Aorta (tissue), 5 donors: Measurements from ENCODE around the gene TRIOBP. TPM values are rescaled to one million over a fixed set of nuclear protein-coding genes. Genes with fewer than 3 reads are reported as not detected.

Source experiments
- ATAC-seq: fragments of 200-7000 bp; cut with Tn5 transposase; one replicate; pipeline ENCODE4 v1.9.1; 2022; ENCODE audit warnings: moderate library complexity; ENCODE audit not compliant: low FRiP score
- DNase-seq, 2 donors: peaks; one replicate each; pipeline ENCODE4 v3.0.0-alpha.2; 2020
- H3K27ac ChIP-seq, 2 donors: one replicate each; pipeline ENCODE4 v1.5.1; 2013; ENCODE audit warnings: low read length in 2 of 2, mild to moderate bottlenecking in 2 of 2, moderate library complexity in 2 of 2, control low read depth in 1 of 2, inconsistent platforms in 1 of 2, low read depth in 1 of 2
- H3K27me3 ChIP-seq, 2 donors: one replicate each; pipeline ENCODE4 v1.6.1; 2013; ENCODE audit warnings: control low read depth in 1 of 2, low read length in 1 of 2, mild to moderate bottlenecking in 1 of 2, moderate library complexity in 1 of 2; ENCODE audit not compliant: insufficient read depth in 2 of 2, control insufficient read depth in 1 of 2
- H3K36me3 ChIP-seq, 2 donors: one replicate each; pipeline ENCODE4 v1.6.1; 2013; ENCODE audit warnings: control low read depth in 1 of 2, low read length in 1 of 2, mild to moderate bottlenecking in 1 of 2; ENCODE audit not compliant: insufficient read depth in 2 of 2, control insufficient read depth in 1 of 2
- H3K4me1 ChIP-seq, 2 donors: one replicate each; pipeline ENCODE4 v1.6.1; 2013; ENCODE audit warnings: low read length in 2 of 2, control low read depth in 1 of 2, mild to moderate bottlenecking in 1 of 2, moderate library complexity in 1 of 2; ENCODE audit not compliant: insufficient read depth in 2 of 2, control insufficient read depth in 1 of 2
- H3K4me3 ChIP-seq, 2 donors: one replicate each; pipeline ENCODE4 v1.5.1; 2013; ENCODE audit warnings: low read length in 2 of 2, control low read depth in 1 of 2, mild to moderate bottlenecking in 1 of 2
- H3K9me3 ChIP-seq: one replicate; pipeline ENCODE4 v1.6.1; 2013; ENCODE audit warnings: mild to moderate bottlenecking, low read length; ENCODE audit not compliant: control insufficient read depth
- WGBS, 2 donors: extraction: QIAGEN DNeasy Blood & Tissue Kit; methylation state at CpG; one replicate each; pipeline ENCODE4 v1.1.7; 2013; 5-methylcytosine and 5-hydroxymethylcytosine counted together
- intact Hi-C, 2 donors: fragments of 100-400 bp; cut with DNase I; formaldehyde crosslinking; loops; one replicate each; pipeline versions ENCODE4 v1.14.2 to v1.15.0; 2022
- polyA plus RNA-seq, 2 donors: library from polyadenylated mRNA; stranded (reverse); fragments of 200-250 nt; gene quantifications; one replicate each; pipeline ENCODE4 v1.2.3, GENCODE V29; 2013
- total RNA-seq, 2 donors: library from RNA; stranded (reverse); fragmentation: NEBNext Ultra II Directional; extraction: Animal tissue kit (Norgen Biotek cat#: 25700); gene quantifications; one replicate each; pipeline ENCODE4 v1.2.1, GENCODE V29; 2021
- donor health status: healthy with polysubstance abuse.
- donor health status: Bipolar disorder and iron deficiency.
- donor health status: DM: no; HTN: no; CAD: no.
- donor health status: DM: no; HTN: no; CAD: no.
- donor health status: DM: yes; HTN: yes; CAD: no.

The TRIOBP gene
- total and polyA plus RNA-seq, 4 donors, result 26.9 to 113 (median 72.5) TPM

GRCh38 chr22:37765953-37766576 lies 69.2 kb downstream of the TRIOBP start:
- WGBS, 2 donors, result 88 to 89% methylated on average over 8 of the region's 8 CpGs

GRCh38 chr22:37768273-37768672 lies 71.4 kb downstream of the TRIOBP start:
- DNase-seq (no peak), ATAC-seq (no peak)
- Histone ChIP-seq H3K36me3 (peaks cover 0 to 7% of the 10 kb centered on the region in 2 donors), H3K4me1 (no peaks in the 10 kb centered on the region), H3K27me3 (no peaks in the 10 kb centered on the region), H3K9me3 (no peaks in the 10 kb centered on the region), H3K27ac (no peak overlapping the region), H3K4me3 (no peak overlapping the region)
- intact Hi-C loops, result no loop called here
- 95 to 97% methylated on average over 3 of the region's 3 CpGs for WGBS, 2 donors

More at GRCh38 chr22:37765953-37766576, 69.2 kb downstream of the TRIOBP start:
- no peak overlapping the region for H3K27ac ChIP-seq
- no peak for ATAC-seq
- H3K36me3 ChIP-seq, result peaks cover 0 to 7% of the 10 kb centered on the region in 2 donors
- no peak overlapping the region for H3K4me3 ChIP-seq
- intact Hi-C loops, result no loop called here
- H3K4me1 ChIP-seq, result no peaks in the 10 kb centered on the region
- no peaks in the 10 kb centered on the region for H3K9me3 ChIP-seq
- DNase-seq, result no peak
- H3K27me3 ChIP-seq, result no peaks in the 10 kb centered on the region

GRCh38 chr22:37769056-37769455 lies 72.2 kb downstream of the TRIOBP start:
- ATAC-seq, result no peak
- H3K27ac ChIP-seq, result no peak overlapping the region
- no peaks in the 10 kb centered on the region for H3K9me3 ChIP-seq
- H3K36me3 ChIP-seq, result peaks cover 0 to 10% of the 10 kb centered on the region in 2 donors
- no peaks in the 10 kb centered on the region for H3K27me3 ChIP-seq
- DNase-seq, result no peak
- H3K4me3 ChIP-seq, result no peak overlapping the region
- intact Hi-C loops, result no loop called here
- 97 to 98% methylated on average over 24 of the region's 24 CpGs for WGBS, 2 donors
- no peaks in the 10 kb centered on the region for H3K4me1 ChIP-seq

- no peak overlapping the region for H3K4me3 ChIP-seq
- WGBS, 2 donors, result 59% methylated on average over 4 of the region's 4 CpGs
- H3K9me3 ChIP-seq, result no peaks in the 10 kb centered on the region
- H3K4me1 ChIP-seq, result no peaks in the 10 kb centered on the region
- no peak for ATAC-seq
- H3K27ac ChIP-seq, result no peak overlapping the region
- H3K27me3 ChIP-seq, result no peaks in the 10 kb centered on the region
- intact Hi-C loops, result no loop called here
- DNase-seq, result no peak
- H3K36me3 ChIP-seq, result peaks cover 0 to 7% of the 10 kb centered on the region in 2 donors
Measured at GRCh38 chr22:37771081-37771480, 74.2 kb downstream of the TRIOBP start.

- Histone ChIP-seq H3K4me1 (no peaks in the 10 kb centered on the region), H3K27ac (no peak overlapping the region), H3K4me3 (no peak overlapping the region), H3K9me3 (no peaks in the 10 kb centered on the region), H3K27me3 (no peaks in the 10 kb centered on the region), H3K36me3 (peaks cover 0 to 7% of the 10 kb centered on the region in 2 donors)
- WGBS, 2 donors, result 90 to 91% methylated on average over 17 of the region's 17 CpGs
- intact Hi-C loops, result no loop called here
- ATAC-seq, result no peak
- no peak for DNase-seq
Measured at GRCh38 chr22:37771702-37772427, 75.0 kb downstream of the TRIOBP start.

- Histone ChIP-seq H3K9me3 (no peaks in the 10 kb centered on the region), H3K27ac (no peak overlapping the region)
Measured at GRCh38 chr22:37774728-37775127, 77.9 kb downstream of the TRIOBP start.

GRCh38 chr22:37775785-37776638 lies 79.2 kb downstream of the TRIOBP start:
- intact Hi-C loops, result no loop called here
- no peak overlapping the region for H3K27ac ChIP-seq
- DNase-seq, result no peak
- no peak for ATAC-seq
- no peaks in the 10 kb centered on the region for H3K9me3 ChIP-seq
- no peaks in the 10 kb centered on the region for H3K4me1 ChIP-seq
- H3K4me3 ChIP-seq, result no peak overlapping the region
- peaks cover 0 to 3% of the 10 kb centered on the region in 2 donors for H3K36me3 ChIP-seq
- WGBS, 2 donors, result 81 to 83% methylated on average over 17 of the region's 17 CpGs
- H3K27me3 ChIP-seq, result no peaks in the 10 kb centered on the region

More at GRCh38 chr22:37774728-37775127, 77.9 kb downstream of the TRIOBP start:
- H3K36me3 ChIP-seq, result peaks cover 0 to 3% of the 10 kb centered on the region in 2 donors
- DNase-seq (no peak), ATAC-seq (no peak)
- no peaks in the 10 kb centered on the region for H3K4me1 ChIP-seq
- WGBS, 2 donors, result 83 to 93% methylated on average over 3 of the region's 3 CpGs
- H3K27me3 ChIP-seq, result no peaks in the 10 kb centered on the region
- intact Hi-C loops, result no loop called here
- no peak overlapping the region for H3K4me3 ChIP-seq

- 67 to 76% methylated on average over 10 of the region's 10 CpGs for WGBS, 2 donors
Measured at GRCh38 chr22:37776639-37777005, 79.8 kb downstream of the TRIOBP start.

More at GRCh38 chr22:37776639-37777005, 79.8 kb downstream of the TRIOBP start:
- no peak overlapping the region for H3K4me3 ChIP-seq
- ATAC-seq, result no peak
- H3K27ac ChIP-seq, result no peak overlapping the region
- H3K36me3 ChIP-seq, result peaks cover 0 to 3% of the 10 kb centered on the region in 2 donors
- no peaks in the 10 kb centered on the region for H3K4me1 ChIP-seq
- intact Hi-C loops, result no loop called here
- no peaks in the 10 kb centered on the region for H3K27me3 ChIP-seq
- DNase-seq, result no peak
- H3K9me3 ChIP-seq, result no peaks in the 10 kb centered on the region
